SIG-M5 (cell line): ENCODE data around the gene RNU6-9.

Source experiments
- DNase-seq: peaks from one replicate; lab custom pipeline; 2025; lab: John Stamatoyannopoulos, UW

RNU6-9 gene

GRCh38 chr19:899336-900042 is 6.2 kb downstream of the RNU6-9 start:
- no peak for DNase-seq

- no peak for DNase-seq
These were observed 6.7 kb downstream of the RNU6-9 start for GRCh38 chr19:900043-900301.

DNA sequence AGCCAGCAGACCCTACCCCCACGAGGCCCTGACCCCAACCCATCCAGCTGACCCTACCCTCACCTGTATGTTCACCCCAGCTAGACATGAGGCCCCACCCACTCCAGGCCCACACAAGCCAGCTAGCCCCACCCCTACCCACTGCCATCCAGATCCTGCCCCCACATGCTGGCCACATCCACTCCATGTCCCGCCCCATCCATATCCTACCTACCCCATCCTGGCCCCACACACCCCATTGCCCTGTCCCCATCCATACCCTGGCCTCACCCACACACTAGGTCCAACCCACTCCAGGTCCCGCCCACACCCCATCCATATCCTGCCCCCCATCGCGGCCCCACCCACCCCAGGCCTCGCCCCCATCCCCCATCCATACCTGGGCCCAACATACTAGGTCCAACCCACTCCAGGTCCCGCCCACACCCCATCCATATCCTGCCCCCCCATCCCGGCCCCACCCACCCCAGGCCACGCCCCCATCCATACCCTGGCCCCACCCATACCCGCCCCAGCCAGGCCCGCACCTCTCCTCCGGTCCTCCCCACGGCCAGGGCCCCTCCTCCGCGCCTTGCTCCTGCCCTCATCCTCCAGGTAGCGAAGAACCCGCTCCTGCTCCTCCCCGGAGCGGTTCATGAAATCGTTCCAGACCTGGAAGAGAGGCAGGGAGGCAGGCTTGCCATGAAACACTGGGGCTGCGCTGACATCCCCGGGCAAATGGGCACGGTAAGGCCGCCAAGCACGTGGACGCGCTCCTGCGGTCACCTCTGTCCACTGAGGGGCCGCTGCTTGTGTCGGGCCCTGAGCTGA is 7.2 kb downstream of the RNU6-9 start:
- DNase-seq, result no peak

DNA sequence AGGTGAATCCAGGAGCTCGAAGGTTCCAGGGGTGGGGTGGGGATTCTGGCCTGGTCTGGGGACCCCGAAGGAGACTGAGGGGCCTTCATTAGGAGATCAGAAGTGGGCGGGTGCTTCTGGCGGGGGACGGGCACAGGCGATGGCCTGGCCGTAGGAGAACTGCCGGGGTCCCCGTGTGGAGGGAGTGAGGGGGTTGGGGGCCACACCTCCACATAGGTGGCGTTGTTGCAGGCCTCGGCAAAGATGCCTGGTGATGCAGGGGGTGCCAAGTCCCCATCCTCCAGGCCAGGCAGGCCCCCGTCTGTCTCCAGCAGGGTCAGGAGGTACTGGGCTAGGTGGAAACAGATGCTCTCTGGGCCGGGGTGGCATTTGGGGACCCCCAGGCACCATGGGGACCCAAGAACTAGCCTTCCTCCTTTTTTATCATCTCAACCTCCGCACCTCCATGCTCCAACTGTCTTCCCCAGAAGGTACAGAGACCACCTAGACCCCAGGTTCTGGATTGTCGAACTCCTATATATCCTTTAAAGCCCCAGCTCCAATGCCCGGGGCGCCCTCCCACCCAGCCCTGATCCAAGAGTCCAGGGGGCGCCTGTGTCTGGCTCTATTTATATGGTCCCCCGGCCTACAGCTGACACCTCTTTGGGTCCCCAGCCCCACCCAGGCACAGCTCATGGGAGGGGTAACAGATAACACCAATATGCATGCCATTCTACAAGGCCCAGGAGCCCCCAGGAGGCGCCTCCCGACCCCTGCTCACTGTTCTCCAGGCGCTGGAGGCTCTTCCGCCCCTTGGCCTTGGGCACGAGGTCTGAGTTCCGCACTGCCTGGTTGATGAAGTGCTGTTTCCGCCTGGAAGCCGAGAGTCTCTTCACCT is 8.2 kb downstream of the RNU6-9 start:
- no peak for DNase-seq

GRCh38 chr19:902093-902370 is 8.7 kb downstream of the RNU6-9 start:
- DNase-seq, result no peak

DNA sequence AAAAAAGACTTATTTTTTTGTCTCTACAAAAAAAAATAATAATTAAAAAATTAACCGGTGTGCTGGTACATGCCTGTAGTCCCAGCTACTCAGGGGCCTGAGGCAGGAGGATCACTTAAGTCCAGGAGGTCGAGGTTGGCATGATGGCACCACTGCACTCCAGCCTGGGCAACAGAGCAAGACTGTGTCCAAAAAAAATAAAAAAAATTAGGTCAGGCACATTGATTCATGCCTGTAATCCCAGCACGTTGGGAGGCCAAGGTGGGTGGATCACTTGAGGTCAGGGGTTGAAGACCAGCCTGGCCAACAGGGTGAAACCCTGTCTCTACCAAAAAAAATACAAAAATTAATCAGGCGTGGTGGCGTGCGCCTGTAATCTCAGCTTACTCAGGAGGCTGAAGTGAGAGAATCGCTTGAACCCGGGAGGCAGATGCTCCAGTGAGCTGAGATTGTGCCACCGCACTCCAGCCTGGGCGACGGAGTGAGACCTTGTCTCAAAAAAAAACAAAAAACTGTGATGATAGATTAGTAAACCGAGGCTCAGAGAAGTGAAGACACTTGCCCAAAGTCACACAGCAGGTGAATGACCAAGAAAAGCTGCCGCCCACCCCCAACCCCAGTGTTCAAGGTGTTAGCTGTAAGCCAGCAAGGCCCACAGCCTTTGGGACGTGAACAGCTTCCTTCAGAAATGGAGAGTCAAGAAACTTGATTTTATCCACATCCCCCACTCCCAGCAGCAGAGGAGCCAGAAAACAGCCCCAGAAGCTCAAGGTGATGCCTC is 9.4 kb downstream of the RNU6-9 start:
- no peak for DNase-seq

GRCh38 chr19:903266-903797 is 10.0 kb downstream of the RNU6-9 start:
- no peak for DNase-seq

DNA sequence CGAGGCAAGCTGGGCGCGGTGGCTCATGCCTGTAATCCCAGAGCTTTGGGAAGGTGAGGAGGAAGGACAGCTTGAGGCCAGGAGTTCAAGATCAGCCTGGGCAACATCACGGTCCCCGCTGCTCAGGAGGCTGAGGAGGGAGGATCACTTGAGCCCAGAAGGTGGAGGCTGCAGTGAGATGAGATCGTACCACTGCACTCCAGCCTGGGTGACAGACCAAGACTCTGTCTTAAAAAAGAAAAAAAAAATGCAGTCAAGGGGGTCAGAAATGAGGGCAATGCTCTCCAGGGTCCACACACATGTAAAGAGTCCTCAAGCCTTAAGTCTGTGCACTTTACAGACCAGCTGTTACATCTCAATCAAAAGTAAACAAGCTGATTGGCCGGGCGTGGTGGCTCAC is 11.3 kb downstream of the RNU6-9 start:
- DNase-seq, result no peak

DNA sequence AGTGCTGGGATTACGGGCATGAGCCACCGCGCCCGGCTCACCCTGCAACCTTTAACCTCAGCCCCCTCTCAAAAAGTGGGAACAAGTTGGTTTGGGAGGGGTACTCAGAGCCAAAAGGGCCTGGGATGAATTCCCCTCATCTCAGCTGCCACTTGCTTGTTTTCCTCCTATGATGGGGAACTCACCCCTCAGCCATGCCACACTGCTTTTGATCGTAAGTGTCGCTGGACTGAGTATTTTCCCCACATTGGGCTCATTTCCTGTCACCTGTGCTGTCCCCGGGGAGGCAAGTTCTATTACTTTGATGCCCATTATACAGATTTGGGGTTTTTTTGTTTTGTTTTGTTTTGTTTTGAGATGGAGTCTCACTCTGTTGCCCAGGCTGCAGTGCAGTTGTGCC is 13.2 kb downstream of the RNU6-9 start:
- DNase-seq, result no peak

- no peak for DNase-seq
These were observed 14.0 kb downstream of the RNU6-9 start for GRCh38 chr19:907183-907853.

DNA sequence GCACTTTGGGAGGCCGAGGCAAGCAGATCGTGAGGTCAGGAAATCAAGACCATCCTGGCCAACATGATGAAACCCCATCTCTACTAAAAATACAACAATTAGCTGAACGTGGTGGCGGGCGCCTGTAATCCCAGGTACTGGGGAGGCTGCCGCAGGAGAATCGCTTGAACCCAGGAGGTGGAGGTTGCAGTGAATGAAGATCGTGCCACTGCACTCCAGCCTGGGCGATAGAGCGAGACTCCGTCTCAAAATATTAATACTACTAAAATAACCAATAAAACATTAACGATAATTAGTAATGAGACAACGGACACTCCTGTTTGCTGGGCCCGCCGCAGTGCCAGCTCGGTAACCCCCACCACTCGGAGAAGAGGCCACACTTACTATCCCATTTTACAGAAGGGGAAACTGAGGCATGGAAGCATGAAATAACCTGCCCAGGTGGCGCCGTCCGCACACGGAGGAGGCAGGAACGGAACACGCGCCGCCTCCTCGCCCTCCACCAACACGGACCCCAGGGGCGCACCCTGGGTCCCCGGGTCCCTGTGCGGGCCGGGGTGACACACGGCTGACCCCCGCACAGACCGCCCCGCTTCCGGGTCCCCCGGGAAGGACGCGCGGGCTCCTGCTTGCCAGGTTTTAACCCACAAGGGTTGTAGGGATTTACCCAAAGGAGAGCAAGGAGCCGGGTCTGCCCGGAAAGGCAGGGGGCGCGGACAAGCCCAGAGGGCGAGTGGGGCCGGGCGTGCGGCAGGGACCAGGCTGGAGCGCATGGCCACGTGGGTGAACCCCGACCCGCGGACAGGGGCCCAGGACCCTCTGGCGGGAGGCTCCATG is 18.1 kb downstream of the RNU6-9 start:
- DNase-seq, result no peak

DNA sequence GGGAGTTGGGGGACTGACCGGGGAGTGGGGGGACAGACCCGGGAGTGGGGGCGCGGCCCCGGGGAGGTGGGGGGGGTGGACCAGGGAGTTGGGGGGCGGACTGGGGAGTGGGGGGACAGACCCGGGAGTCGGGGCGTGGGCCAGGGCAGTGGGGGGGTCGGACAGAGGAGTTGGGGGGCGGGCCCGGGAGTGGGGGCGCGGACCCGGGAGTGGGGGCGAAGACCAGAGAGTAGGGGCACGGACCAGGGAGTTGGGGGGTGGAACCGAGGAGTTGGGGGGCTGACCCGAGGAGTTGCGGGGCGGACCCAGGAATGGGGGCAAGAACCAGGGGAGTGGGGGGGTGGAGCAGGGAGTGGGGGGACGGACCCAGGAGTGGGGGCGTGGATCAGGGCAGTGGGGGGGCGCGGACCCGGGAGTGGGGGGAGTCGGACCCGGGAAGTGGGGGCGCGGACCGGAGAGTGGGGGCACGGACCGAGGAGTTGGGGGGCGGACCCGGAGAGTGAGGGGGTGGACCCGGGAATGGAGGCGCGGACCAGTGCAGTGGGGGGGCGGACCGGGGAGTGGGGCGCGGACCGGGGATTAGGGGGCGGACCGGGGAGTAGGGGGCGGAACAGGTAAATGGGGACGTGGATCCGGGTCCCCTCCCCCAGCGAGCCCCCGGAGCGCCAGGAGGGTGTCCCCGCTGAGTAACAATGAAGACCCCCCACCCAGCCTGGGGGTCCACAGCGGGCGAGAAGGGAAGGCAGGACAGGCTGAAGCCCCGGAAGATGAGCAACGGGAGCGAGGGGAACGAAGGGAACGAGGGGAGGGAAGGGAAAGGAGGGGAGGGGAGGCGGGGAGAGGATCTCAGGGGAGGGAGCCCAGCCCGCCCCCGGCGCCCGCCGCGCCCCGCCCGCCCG is 19.1 kb downstream of the RNU6-9 start:
- no peak for DNase-seq

GRCh38 chr19:913080-913748 is 19.9 kb downstream of the RNU6-9 start, which contains the start of gene R3HDM4:
Gene R3HDM4, minus strand, starts transcription at chr19:913219. Its CDS starts 62 bp downstream, at chr19:913157.
- DNase-seq, result no peak

- DNase-seq, result no peak
These were observed 23.5 kb downstream of the RNU6-9 start for GRCh38 chr19:916645-917322.

DNA sequence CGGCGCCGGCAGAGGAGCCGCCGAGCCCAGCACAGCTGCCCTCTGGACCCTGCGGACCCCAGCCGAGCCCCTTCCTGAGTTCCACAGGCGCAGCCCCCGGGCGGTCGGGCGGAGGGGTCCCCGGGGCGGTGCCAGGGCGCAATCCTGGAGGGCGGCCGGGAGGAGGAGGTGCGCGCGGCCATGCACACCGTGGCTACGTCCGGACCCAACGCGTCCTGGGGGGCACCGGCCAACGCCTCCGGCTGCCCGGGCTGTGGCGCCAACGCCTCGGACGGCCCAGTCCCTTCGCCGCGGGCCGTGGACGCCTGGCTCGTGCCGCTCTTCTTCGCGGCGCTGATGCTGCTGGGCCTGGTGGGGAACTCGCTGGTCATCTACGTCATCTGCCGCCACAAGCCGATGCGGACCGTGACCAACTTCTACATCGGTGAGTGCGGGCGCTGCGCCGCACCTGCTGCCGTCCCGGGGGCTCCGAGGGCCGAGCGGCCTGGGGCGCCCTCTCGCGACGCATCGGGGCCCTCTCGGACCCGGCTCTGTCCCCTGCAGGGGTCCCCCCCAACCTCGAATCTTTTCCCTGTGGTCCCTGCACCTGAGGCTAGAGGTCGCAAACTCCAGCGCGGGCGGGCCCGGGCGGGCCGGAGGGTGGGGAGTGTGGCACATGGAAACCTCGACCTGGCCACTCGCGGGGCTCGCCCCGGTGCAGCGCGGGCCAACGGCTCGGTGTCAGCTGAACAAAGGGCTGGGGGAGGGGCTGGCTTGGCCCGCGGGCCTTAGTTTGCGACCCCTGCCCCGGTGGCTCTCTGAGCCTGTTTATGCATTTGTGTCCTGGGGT is 24.3 kb downstream of the RNU6-9 start, which contains the start of gene KISS1R:
KISS1R (plus strand) TSS at position 11 of the 829 bp plus-strand sequence; CDS start at position 181, 170 bp downstream.
- DNase-seq, result no peak

- no peak for DNase-seq
These were observed 24.8 kb downstream of the RNU6-9 start for GRCh38 chr19:918152-918437.

DNA sequence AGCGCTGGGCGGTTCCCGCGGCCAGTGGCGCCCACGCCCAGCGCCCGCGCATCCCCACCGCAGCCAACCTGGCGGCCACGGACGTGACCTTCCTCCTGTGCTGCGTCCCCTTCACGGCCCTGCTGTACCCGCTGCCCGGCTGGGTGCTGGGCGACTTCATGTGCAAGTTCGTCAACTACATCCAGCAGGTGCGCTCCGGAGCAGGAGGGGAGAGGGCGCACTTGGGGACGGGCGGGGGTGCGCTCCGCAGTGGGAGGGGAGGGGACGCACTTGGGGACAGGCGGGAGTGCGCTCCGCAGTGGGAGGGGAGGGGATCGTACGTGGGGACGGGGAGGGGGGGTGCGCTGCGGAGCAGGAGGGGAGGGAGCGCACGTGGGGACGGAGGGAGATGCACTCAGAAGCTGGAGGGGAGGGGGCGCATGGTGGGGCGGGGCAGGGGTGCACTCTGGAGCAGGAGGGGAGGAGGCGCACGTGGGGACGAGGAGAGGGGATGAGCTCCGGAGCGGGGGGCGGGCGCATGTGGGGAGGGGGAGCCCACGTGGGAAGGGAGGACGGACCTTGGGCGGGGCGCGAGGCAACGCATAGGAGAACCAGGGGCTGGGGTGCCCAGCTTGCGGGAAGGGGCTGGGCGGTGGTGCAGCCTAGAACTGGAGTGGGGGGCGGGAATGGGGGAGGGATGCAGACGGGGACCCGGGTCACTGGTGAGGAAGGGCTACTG is 25.4 kb downstream of the RNU6-9 start:
- DNase-seq, result no peak
